NCI-H1092 (cell line): ENCODE data around the gene GASK1A.
"Not testable (repeated sequence)": the region's sequence is repeated elsewhere in the genome, so short reads cannot be mapped to it uniquely, and the experiment has no call there.

Experiments
- DNase-seq: peaks from one replicate; lab custom pipeline; 2025; lab: John Stamatoyannopoulos, UW

The GASK1A gene

GRCh38 chr3:42979044-42979972, at the start of gene GASK1A:
GASK1A (plus strand) TSS chr3:42979311; CDS start chr3:42979643, 332 bp downstream.
- no peak for DNase-seq

GRCh38 chr3:42934111-42934510, 45.0 kb upstream of the GASK1A start:
- DNase-seq, result no peak

- no peak for DNase-seq
Observed at GRCh38 chr3:42934910-42935309, 44.2 kb upstream of the GASK1A start.

- no peak for DNase-seq
Observed at GRCh38 chr3:42935472-42935871, 43.6 kb upstream of the GASK1A start.

GRCh38 chr3:42936157-42936981, 42.7 kb upstream of the GASK1A start:
- no peak for DNase-seq

GRCh38 chr3:42937334-42937733, 41.8 kb upstream of the GASK1A start:
- DNase-seq, result no peak

- no peak for DNase-seq
Observed at GRCh38 chr3:42942693-42943092, 36.4 kb upstream of the GASK1A start.

GRCh38 chr3:42946050-42946449, 33.1 kb upstream of the GASK1A start:
- DNase-seq, result no peak

GRCh38 chr3:42957573-42957972, 21.5 kb upstream of the GASK1A start:
- no peak for DNase-seq

- no peak for DNase-seq
Observed at GRCh38 chr3:42960282-42960681, 18.8 kb upstream of the GASK1A start.

- DNase-seq, result no peak
Observed at GRCh38 chr3:42960786-42961185, 18.3 kb upstream of the GASK1A start.

- DNase-seq, result no peak
Observed at GRCh38 chr3:42961633-42962032, 17.5 kb upstream of the GASK1A start.

- no peak for DNase-seq
Observed at GRCh38 chr3:42963269-42963668, 15.8 kb upstream of the GASK1A start.

GRCh38 chr3:42964266-42964665, 14.8 kb upstream of the GASK1A start:
- DNase-seq, result no peak

- DNase-seq, result no peak
Observed at GRCh38 chr3:42970557-42970956, 8.6 kb upstream of the GASK1A start.

- no peak for DNase-seq
Observed at GRCh38 chr3:42970976-42971772, 7.9 kb upstream of the GASK1A start.

GRCh38 chr3:42974906-42975305, 4.2 kb upstream of the GASK1A start:
- not testable (repeated sequence) for DNase-seq

GRCh38 chr3:42975456-42975855, 3.7 kb upstream of the GASK1A start:
- no peak for DNase-seq

GRCh38 chr3:42975955-42976354, 3.2 kb upstream of the GASK1A start:
- no peak for DNase-seq

GRCh38 chr3:42980209-42980608, 1.1 kb downstream of the GASK1A start:
- no peak for DNase-seq

GRCh38 chr3:42980909-42981308, 1.8 kb downstream of the GASK1A start:
- DNase-seq, result no peak
